ENCODE measurements around the gene BTBD16.

BTBD16 gene

DNA sequence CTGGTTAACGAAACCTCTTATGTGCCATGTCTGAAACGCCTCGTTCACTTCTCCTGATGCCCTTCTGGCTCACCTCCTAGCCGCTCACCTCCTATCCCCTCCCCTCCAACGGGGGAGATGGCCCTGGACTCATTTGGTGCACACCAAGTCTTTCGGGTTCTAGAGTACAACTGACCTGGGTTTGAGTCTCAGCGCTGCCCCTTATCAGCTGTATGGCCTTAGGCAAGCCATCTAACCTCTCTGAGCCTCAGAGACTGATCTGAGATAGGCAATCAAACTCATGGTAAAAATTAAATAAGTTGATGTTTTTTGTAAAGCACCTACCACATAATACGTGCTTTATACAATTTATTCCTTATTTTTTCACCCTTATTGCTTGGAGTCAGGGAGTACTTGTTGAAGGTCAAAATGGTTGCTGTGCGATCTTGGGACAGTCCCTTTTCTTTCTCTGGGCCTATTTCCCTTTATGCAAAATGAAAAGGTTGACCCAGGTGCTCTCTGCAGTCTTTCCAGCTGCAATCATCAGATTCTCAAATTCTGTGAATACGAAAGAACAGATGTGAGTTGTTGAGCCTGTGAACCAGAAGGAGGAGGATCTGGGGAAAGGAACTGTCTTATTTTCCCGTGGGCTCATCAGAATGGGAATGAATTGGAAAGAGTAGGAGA, 72.2 kb downstream of the BTBD16 start:
- DNase-seq (ENCODE audit: low read depth in 2 of 2): no peak

DNA sequence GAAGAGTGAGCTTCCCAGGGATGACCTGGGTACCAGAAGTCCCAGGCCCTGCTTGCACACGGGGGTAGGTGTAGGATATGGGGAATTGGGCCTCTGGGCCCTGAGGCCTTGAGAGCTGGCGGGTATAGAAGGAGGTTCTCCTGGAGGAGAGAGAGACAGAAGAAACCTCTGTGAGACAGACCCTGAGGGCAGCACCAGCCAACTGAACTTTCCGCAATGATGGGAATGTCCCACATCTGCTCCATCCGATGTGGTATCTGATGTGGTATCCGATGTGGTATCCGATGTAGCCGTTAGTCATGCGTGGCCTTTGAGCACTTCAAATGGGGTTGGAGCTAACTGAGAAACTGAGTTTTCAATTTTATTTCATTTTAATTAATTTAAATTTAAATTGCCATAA, 72.8 kb downstream of the BTBD16 start:
- DNase-seq (ENCODE audit: low read depth in 2 of 2): no peak

DNA sequence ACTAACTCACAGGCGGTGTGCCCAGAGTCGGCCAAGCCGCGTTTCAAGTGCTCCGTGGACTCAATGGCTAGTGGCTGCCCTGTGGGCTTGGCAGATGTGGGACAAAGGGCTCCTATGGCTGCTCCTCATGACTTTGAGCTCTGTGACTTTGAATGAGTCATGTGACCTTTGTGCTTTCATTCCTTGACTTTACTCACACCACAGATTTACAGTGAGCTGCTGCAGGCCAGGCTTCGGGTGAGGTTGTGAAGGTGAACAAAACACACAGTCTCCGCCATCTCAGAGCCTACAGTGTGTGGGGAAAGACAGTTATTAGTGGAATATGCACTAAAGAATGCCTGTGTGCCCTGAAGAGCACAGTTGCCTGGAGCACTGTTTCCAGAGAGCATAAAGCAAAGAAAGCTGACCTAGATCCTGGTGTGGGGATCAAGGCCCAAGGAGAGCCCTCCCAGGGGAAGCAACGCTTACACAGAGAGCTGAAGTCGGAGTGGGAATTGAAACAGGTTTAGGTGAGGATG, 73.7 kb downstream of the BTBD16 start:
- no peak for DNase-seq (ENCODE audit: low read depth in 2 of 2)

DNA sequence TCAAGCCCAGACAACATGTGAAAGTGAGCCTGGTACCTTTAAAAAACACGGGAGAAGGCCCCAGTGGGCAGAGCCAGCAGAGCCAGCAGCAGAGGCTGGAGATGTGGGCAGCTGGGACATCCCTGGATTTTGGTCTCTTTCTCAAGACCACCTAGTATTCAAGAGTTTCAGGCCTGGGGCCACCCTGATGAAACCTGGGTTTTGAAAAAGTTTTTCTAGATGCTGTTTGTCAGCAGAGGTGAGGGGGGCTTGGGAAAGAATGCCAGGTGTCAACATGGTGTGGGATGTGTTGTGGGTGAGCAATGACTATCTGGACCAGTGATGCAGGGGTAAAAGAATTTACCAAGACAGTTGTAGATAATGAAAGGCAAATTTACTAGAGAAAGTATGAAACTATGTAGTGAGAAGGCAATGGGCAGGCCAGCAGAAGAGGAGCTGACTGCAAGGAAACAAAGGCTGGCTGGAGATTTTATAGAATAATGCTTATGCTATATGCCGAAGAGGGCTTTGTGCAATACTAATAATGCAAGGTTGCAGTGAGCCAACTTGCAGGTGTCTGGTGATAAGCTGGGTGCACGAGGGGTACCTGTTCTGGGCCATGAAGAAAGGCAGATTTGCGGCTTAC, 75.3 kb downstream of the BTBD16 start:
- DNase-seq (ENCODE audit: low read depth in 2 of 2): no peak

DNA sequence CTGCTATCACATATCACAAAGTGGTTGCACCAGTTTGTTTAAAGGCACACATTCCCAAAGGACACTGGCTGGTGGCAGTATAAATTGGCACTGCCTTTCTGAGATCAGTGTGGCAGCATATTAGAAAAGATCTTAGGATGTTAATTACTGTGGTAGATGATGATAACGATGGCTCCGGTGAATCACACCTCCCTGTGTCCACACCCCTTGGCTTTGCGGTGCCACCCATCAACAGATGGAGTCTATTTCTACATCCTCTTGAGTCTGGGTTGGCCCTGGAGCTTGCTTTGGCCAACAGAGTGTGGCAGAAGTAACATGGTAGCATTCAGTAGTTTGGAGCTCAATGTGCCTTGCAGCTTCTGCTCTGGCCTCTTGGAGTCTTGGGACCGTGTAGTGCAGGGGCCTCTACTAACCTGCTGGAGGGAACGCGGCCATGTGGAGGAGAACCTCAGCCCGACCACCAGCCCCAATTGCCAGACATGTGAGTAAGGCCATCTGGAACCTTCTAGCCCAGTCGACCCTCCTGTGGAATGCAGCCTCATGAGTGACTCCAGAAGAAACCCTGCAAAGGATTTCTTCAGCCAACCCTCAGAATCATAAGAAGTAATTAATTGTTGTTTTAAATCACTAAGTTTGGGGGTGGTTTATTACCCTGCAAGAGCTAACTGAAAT, 76.2 kb downstream of the BTBD16 start:
- DNase-seq (ENCODE audit: low read depth in 2 of 2): no peak

DNA sequence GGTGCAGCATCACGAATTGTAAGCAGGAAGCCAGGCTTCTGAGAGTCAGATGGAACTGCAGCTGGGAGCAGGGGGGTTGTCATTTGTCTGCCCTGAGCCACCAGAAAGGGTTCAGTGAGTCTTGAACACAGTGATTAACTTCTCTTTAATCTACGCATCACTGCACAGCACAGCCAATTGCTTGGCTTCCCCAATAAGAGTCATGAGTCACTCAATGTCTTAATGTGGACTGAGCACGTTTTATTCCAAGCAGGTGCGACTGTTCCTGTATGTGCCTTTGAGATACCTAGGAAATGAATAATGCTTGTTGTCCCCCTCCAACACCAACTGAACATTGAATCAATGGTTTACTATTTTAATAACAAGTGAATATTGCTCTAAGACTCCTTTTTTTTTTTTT, 77.4 kb downstream of the BTBD16 start:
- no peak for DNase-seq (ENCODE audit: low read depth in 2 of 2)

DNA sequence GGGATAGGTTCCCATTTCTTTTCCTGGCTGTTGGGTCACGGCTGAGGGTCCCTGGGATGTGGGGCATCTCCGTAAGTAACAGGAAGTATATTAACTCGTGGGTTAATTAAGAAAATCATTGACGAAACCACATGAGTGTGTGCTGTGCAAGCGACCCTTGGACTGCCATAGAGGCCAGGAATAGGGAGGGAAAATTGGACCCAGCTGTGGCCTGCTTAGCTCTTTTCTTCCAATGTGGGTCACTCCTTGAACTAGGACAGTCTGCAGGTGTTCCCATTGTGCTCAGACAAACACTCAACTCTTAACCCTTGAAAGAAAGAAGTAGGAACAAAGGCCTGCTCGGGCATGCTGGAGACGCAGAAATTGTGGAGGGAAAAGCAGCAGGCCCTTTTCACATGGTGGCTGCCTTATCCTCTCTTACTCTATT, 77.9 kb downstream of the BTBD16 start:
- no peak for DNase-seq (ENCODE audit: low read depth in 2 of 2)

DNA sequence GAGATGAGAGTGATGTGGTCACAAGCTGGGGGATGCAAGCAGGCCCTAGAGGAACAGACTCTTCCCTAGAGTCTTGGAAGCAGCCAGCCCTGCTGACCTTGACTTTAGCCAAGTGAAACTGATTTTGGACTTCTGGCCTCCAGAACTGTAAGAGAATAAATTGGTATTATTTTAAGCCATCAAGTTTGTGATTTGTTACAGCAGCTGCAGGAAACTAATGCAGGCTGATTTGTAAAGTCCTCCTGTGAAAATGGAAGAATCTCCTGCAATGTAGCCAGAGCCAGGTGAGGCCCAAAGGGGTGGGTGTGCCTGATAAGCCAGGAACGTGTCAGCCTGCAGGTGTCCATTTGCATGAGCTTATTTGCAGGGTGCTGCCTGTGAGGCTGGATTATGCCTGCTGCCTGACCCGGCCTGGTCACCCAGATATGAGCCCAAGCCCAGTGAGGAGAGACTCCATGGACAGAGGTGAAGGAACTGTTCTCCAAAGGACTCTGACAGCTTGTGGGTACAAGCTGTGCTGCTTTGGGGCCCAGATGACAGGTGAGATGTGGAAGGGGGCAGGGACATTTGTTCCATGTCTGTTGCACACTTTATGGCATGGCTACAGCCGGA, 78.8 kb downstream of the BTBD16 start:
- no peak for DNase-seq (ENCODE audit: low read depth in 2 of 2)

DNA sequence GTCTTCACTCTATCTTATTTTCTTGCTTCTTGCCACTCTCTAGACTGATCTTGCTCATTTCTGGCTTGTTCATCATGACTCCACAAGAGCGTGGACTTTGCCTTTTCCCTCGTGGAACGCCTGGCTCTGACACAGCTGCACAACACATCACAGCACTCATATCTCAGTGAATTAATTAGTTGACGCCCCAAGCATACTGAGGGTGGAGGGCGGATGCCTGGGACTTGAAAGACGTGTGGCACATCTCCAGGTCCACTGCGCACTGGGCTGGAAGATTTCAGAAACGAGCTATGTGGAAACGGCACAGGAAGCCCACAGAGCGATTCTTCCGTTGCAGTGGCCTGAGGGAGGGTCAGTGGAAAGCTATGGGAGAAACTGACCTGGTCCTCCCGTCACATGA, 79.8 kb downstream of the BTBD16 start:
- no peak for DNase-seq (ENCODE audit: low read depth in 2 of 2)

DNA sequence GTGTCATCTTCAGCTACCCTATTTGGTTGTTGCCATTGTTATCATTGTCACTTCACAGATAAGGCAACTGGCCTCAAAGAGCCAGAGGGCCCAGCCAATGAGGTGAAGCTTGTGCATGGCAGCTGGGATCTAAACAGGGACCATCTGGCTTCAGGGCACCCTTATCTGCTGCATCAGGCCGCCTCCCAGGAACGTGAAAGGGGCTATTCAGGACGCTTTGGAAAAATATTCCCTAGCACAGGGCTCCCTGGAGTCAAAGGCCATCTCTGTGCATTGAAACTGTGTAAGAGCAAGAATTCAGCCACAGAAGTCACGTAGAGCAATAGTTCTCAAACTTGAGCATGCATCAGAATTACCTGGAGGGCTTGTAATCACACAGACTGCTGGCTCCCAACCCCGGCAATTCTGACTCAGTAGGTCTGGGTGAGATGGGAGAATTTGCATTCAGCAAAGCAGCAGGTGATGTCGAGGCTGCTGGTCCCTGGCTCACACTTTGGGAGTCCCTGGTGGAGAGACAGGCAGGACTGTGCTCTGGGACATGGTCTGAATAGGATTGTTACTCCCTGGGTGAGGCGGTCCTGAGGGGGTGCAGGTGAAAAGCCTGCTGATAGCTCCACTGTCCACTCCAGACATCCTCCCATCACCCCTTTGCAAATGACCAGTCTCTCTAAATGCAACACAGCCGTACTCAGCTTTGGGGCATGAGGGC, 81.9 kb downstream of the BTBD16 start:
- no peak for DNase-seq (ENCODE audit: low read depth in 2 of 2)

DNA sequence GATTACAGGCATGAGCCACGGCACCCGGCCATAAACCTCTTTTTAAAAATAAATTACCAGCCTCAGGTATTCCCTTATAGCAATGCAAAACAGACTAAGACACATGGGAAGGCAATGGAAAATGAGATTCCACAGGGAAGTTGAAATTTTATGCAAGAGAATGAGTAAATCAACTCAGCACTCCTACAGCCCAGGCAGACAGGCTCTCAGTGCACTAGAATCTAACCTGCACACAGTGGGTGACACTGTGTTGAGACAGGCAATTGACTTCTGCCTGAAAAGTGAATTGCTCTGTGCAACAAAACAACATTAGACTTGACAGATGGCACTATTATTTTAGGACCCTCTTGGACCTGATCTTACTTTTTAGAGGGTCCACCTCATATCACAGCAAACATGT, 83.3 kb downstream of the BTBD16 start:
- no peak for DNase-seq (ENCODE audit: low read depth in 2 of 2)

DNA sequence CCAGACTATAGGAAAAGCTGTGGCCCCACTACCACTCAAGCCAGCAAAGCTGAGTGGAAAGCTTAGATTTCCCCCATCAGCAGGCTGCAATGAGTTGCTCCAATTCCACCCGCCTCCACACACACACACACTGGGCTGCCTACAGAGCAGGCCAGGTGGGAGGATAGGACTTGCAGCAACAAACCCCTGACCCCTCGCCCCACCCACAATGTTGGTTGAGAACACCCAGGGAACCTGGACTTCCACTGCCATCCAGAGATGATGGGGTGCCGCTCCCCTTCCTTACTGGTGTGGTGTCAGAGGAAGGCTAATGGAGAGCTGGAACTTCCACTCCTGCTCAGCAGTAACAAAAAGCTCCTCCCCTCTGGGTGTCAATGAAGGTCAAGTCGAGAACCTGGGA, 86.6 kb downstream of the BTBD16 start:
- DNase-seq (ENCODE audit: low read depth in 2 of 2): no peak

DNA sequence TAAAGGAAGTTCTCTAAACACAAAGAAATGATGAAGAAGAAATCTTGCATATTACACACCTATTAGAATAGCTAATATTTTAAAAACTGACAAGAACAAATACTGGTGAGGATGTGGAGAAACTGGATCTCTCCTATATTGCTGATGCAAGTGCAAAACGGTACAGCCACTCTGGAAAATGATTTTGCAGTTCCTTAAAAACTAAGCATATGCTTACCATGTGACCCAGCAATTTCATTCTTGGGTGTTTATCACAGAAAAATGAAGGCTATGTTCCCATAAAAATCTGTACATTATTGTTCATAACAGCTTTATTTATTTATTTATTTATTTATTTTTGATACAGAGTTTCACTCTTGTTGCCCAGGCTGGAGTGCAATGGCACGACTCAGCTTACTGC, 88.5 kb downstream of the BTBD16 start:
- no peak for DNase-seq (ENCODE audit: low read depth in 2 of 2)

DNA sequence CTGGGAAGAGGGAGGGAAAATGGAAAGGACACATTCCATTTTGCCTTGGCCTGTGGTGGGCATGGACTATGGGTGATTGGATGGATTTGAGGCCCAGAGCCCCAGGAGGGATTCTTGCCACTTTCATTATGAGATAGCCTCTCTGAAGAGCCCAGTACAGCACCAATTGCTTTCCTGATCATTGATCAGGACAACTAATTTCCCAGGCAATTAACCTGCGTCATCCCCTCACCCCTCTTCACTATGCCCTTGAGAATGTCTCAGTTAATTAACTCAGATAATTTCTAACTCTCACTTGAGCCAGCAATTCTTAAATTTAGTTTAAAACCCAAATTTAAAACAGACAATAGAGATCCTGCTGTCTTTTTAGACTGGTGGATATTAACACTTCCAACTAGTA, 90.0 kb downstream of the BTBD16 start:
- DNase-seq (ENCODE audit: low read depth in 2 of 2): no peak

DNA sequence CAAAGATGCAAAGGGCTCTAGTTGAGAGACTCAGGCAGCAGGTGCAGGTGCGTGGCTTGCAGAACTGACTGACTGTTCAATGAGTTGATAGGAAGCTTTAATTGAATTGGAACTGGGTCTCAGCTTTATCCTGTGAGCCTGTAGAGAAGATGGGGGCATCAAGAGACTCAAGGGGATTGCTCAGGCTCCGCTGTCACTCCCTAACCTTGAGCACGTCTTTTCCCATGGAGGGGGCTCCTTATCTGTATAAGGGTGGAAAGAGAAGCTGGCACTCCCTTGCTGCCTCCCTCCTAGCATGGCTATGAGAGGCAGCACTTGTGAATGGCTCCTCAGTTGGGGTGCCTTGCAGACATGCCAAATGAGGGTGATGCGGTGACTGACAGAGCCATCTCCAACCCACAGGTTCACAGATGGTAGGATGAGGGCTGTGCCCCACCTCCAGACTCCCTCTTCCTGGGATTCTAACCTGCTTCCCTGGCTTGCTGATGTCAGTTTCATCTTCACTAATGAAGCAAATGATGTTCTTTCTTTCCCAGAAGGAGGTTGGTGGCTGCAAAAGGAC, 91.0 kb downstream of the BTBD16 start:
- no peak for DNase-seq (ENCODE audit: low read depth in 2 of 2)

DNA sequence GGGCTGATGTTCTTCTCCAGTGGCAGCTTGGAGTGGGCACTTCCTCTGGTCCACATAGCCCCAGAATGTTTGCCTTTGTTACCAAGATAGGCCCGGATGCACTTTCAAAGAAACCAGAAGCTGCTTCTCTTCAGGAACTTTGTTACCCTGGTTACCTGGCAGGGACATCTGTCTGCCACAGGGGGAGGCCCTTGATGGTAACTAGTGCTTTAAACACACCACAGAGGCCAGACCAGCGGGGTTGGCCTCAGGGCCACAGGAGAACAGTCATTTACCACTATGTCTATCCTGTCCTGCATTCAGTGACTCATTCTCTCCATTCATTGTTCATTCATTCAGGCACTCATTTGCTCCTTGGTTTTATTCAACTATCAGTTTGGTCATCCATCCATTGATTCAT, 91.5 kb downstream of the BTBD16 start:
- no peak for DNase-seq (ENCODE audit: low read depth in 2 of 2)

DNA sequence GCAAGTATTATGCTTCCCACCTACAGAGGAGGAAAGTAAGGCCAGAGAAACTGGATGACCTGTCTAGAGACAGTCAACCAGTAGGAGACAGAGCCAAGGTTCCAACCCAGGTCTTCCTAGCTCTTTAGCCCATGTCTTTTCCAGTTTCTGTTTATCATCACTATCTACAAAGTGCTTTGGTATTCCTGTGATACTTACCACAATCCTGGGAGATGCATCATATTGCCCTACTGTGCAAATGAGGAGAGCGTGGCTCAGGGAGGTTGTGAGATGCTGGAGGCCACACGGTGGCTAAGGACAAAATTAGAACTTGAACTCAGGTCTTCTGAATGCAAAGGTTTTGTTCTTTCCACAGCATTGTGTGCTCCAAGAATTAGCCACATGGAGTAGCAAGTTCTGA, 92.2 kb downstream of the BTBD16 start:
- DNase-seq (ENCODE audit: low read depth in 2 of 2): no peak

DNA sequence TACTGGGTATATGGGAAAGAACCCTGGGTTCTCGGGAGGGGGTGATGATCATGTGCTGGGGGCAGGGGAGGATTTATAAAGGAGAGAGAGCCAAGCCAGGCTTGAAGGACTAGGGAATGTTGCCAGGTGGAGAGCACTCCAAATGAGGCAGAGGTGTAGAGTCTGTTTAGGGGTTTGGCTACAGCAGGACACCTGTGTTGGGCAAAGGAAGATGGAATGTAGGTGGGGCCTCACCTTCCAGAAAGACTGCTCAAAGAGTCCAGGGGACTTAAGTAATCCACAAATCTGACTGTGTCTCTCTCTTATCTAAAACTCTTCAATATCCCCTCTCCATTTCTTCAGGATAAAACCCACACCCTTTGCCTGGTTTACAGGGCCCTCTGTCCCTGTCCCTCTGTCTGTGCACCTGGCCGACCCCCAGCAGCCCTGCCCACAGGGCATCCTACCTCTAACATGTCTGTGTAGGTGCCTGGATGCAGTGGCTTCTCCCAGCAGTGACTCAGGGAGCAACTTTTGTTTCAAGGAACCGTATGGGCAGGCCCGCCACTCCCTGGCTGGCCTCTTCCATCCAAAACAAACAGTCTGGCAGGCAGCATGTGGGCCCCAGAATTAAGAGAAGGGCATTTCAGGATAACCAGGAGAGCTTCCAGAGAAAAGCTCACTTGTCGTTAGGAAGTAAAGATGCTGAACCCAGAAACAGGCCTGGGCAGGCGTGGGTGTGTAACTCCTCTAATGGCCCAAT, 92.8 kb downstream of the BTBD16 start:
- DNase-seq (ENCODE audit: low read depth in 2 of 2): no peak

DNA sequence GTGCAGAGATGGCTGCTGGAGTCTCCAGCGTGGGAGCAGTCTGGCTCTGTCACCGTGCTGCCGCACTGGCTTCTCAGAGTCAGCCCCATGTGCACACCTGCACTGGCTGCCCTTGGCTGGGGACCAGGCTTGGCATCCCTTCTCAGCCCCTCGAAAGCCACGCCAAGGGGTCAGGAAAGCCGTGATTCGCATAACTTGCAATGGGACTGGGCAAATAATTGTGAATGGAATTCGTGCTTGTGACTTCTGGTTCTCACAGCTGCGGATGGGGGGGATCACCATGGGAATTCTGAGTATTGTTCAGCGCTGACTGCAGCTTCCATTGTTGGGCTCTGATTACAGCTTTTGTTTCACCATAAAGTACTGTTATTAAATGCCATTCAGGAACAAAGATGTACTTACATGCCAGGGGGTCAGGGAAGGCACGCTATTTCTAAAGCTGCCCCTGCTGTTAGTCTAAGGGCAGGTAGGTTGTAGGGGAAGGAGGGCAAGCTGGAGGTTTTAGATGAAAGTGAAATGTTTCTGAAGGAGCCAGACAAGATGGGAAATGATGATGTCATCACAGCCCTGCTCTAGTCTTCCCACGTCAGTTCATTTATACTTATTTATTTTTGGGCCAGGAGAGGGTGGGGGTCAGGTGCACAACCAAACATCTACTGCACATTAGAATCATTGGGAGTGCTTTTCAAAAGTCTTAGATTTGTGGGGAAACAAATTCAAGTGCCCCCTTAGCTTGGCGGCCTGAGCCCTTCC, 97.6 kb downstream of the BTBD16 start:
- no peak for DNase-seq (ENCODE audit: low read depth in 2 of 2)

DNA sequence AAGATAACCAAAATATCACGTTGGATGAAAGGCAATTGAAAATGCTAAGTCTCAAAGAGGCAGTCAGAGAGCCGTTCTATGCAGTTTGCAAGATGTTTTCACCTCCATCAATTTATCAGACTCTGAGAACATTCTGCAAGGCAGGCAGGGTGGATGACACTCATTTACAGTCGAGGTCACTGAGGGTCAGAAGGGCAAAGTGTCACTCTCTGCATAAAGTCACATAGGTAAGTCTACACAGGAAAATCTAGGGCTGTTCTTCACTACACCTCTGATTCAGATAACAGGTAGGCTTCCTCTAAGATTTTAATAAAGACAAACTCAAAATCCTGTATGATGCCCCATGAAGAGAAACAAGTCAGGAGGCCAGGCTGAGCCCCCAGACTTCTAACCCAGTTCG, 102.0 kb downstream of the BTBD16 start:
- DNase-seq (ENCODE audit: low read depth in 2 of 2): no peak
